HepG2 (cell line): Measurements from ENCODE around the gene SSNA1. TPM values are rescaled to one million over a fixed set of nuclear protein-coding genes. Genes with fewer than 3 reads are reported as not detected.

Source experiments
- AHDC1 ChIP-seq: sonication (generic); formaldehyde crosslinking; IDR thresholded peaks from 2 replicates; pipeline ENCODE4 v1.5.1; 2020; ENCODE audit warnings: mild to moderate bottlenecking, missing genetic modification reagents, borderline replicate concordance
- CBX1 ChIP-seq: IDR thresholded peaks from one replicate; pipeline ENCODE4 v1.6.1; 2016; ENCODE audit warnings: antibody characterized with exemption, low read depth
- CREB1 ChIP-seq, 2 experiments: fragments of 450-650 bp in 1 of 2; IDR thresholded peaks; 2 replicates each; pipeline ENCODE4 v1.6.1; 2016 to 2017; ENCODE audit warnings: control low read depth in 1 of 2, mild to moderate bottlenecking in 1 of 2, missing compliant biosample characterization in 1 of 2, missing genetic modification characterization in 1 of 2
- DMAP1 ChIP-seq: IDR thresholded peaks from 2 replicates; pipeline ENCODE4 v1.6.1; 2016
- IKZF1 ChIP-seq: fragments of 450-650 bp; IDR thresholded peaks from 2 replicates; pipeline ENCODE4 v1.7.1; 2016
- IRF1 ChIP-seq: sonication (generic); formaldehyde crosslinking; IDR thresholded peaks from 2 replicates; pipeline ENCODE4 v1.4.0; 2020; ENCODE audit warnings: low read depth, mild to moderate bottlenecking, missing genetic modification reagents
- KAT2B ChIP-seq: fragments of 150-350 bp; IDR thresholded peaks from 2 replicates; pipeline ENCODE4 v1.6.1; 2014; ENCODE audit warnings: low read depth, low read length, borderline replicate concordance
- KIAA2018 ChIP-seq: sonication (generic); formaldehyde crosslinking; IDR thresholded peaks from 2 replicates; pipeline ENCODE4 v1.5.0; 2020; ENCODE audit warnings: mild to moderate bottlenecking, missing genetic modification reagents, borderline replicate concordance
- PLRG1 ChIP-seq: fragments of 450-650 bp; conservative IDR thresholded peaks from 2 replicates; pipeline ENCODE4 v1.6.1; 2016
- TFAP4 ChIP-seq: sonication (generic); IDR thresholded peaks from 2 replicates; pipeline ENCODE4 v1.6.1; 2016; ENCODE audit warnings: low read depth, borderline replicate concordance
- ZBTB42 ChIP-seq: sonication (generic); formaldehyde crosslinking; IDR thresholded peaks from 2 replicates; pipeline ENCODE4 v1.5.0; 2020; ENCODE audit warnings: mild to moderate bottlenecking, missing genetic modification reagents
- ZNF543 ChIP-seq: sonication (generic); formaldehyde crosslinking; IDR thresholded peaks from 2 replicates; pipeline ENCODE4 v1.4.0; 2020; ENCODE audit warnings: mild to moderate bottlenecking, missing genetic modification reagents
- polyA plus RNA-seq, 8 experiments: library from polyadenylated mRNA; depleted of rRNA in 3 of 8; stranded (reverse) in 7 of 8; unstranded in 1 of 8; fragments of >200 nt; fragmentation: Illumina TruSeq in 4 of 8; extraction: Trizol in 4 of 8; gene quantifications; 2 replicates each; pipeline versions ENCODE4 v1.2.1 to v1.2.3, GENCODE V29; 2011 to 2016; ENCODE audit warnings: low read depth in 4 of 8, missing spikeins in 1 of 8, mixed read lengths in 1 of 8; ENCODE audit not compliant: insufficient read depth in 1 of 8
- total RNA-seq, 5 experiments: library from RNA; depleted of rRNA; stranded (reverse); fragments of >200 nt; fragmentation: Illumina TruSeq; extraction: Trizol; gene quantifications; 2 replicates each; pipeline ENCODE4 v1.2.3, GENCODE V29; 2016; ENCODE audit warnings: low read depth in 1 of 5

The SSNA1 gene
- total and polyA plus RNA-seq, 2 of the 13 experiments (the other 11 are each of a cell fraction or from before 2014, with no cell fraction given): 35.9 to 49.4 TPM

- TF ChIP-seq KIAA2018 (CRISPR knock-in tag): no peak
- no peak for TF ChIP-seq DMAP1 (CRISPR knock-in tag)
- TF ChIP-seq PLRG1: no peak
- no peak for TF ChIP-seq CREB1 (IDR thresholded peaks at IDR 0.05)
- TF ChIP-seq CREB1 (CRISPR knock-in tag; IDR thresholded peaks at IDR 0.05): no peak
- no peak for TF ChIP-seq IRF1 (CRISPR knock-in tag)
- TF ChIP-seq AHDC1 (CRISPR knock-in tag): no peak; the same call in 1 of the 2 replicates
- no peak for TF ChIP-seq KAT2B
- TF ChIP-seq CBX1: no peak
- TF ChIP-seq ZBTB42 (CRISPR knock-in tag): peak; percentile 91; the same call in 1 of the 2 replicates
- no peak for TF ChIP-seq IKZF1
- TF ChIP-seq TFAP4: no peak
- no peak; the same call in 1 of the 2 replicates for TF ChIP-seq ZNF543 (CRISPR knock-in tag)
Measured at GRCh38 chr9:137235424-137236237, 47.2 kb downstream of the SSNA1 start (continued).
